Uterus (tissue), 2 donors: ENCODE measurements around the gene SGTA.

ENCODE experiments used
- CTCF ChIP-seq, 4 experiments: fragments of 200-600 bp in 2 of 4; fragments of 450-650 bp in 2 of 4; sonication (generic) in 2 of 4; IDR thresholded peaks; one replicate each; pipeline ENCODE4 v1.5.1; 2016 to 2019; ENCODE audit warnings: antibody characterized with exemption in 4 of 4, mild to moderate bottlenecking in 2 of 4, moderate library complexity in 1 of 4
- POLR2A ChIP-seq, 2 donors: fragments of 450-650 bp; IDR thresholded peaks; one replicate each; pipeline ENCODE4 v1.6.1; 2016; ENCODE audit warnings: antibody characterized with exemption in 2 of 2, mild to moderate bottlenecking in 1 of 2, moderate library complexity in 1 of 2

- TF ChIP-seq CTCF (IDR thresholded peaks at IDR 0.05), result no peak
- no peak for TF ChIP-seq POLR2A (IDR thresholded peaks at IDR 0.05)
Observed at GRCh38 chr19:2780284-2780683, 2.8 kb downstream of the SGTA start.
